ENCODE data around the gene LGALSL.

Gene LGALSL

GRCh38 chr2:64501946-64502345 is 48.0 kb downstream of the LGALSL start:
- DNase-seq: no peak

- no peak for DNase-seq
Measured at GRCh38 chr2:64502860-64503259, 48.9 kb downstream of the LGALSL start.

GRCh38 chr2:64504774-64505720 is 51.1 kb downstream of the LGALSL start:
- no peak for DNase-seq

- no peak for DNase-seq
Measured at GRCh38 chr2:64506686-64507085, 52.7 kb downstream of the LGALSL start.
